Measurements from ENCODE around the gene PLA2G2D.

PLA2G2D gene

DNA sequence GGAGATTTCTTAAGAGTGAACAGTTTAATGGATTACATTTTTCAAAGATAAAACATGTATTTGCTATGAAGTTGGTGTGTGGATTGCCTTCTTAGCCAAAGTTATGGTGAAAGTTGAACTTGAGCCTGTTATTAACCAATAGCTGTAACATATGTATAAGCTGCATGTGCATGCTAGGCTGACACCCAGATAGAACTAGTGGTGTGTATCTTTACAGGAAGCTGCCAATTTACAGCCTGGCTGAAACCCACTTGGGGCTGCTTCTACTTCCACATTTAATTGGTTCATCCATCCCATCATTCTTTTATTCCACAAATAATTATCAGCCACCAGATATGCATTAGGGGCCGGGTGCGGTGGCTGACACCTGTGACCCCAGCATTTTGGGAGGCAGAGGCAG, 46.1 kb downstream of the PLA2G2D start:
- DNase-seq (ENCODE audit: low read depth) = no peak
- no peak overlapping the region for H3K4me3 ChIP-seq (ENCODE audit: control insufficient read depth, low read depth, low read length)
- no peak for TF ChIP-seq CTCF (conservative IDR thresholded peaks at IDR 0.05; ENCODE audit: control insufficient read depth, insufficient read depth, low read depth, low read length)

DNA sequence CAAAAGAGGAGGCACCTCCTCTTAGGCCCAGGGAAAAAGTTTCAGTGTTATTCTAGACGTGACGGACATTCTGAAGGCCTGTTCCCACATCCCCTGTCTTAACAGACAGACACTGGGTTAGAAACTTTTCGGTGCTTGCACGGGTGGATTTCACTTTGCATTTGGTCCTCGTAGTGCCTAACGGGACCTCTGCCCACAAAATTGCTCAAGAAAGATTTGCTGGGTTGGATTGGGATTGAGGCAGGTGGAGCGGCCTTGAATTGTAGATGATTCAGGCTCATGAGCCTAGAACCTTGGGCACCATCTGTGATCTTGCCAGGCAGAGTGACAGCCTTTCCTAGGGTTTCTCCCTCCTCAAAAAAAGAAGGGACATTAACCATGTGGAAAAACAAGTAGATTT, 46.6 kb downstream of the PLA2G2D start:
- H3K4me3 ChIP-seq (ENCODE audit: control insufficient read depth, low read depth, low read length) = no peak overlapping the region
- DNase-seq (ENCODE audit: low read depth) = no peak
- no peak for TF ChIP-seq CTCF (conservative IDR thresholded peaks at IDR 0.05; ENCODE audit: control insufficient read depth, insufficient read depth, low read depth, low read length)

DNA sequence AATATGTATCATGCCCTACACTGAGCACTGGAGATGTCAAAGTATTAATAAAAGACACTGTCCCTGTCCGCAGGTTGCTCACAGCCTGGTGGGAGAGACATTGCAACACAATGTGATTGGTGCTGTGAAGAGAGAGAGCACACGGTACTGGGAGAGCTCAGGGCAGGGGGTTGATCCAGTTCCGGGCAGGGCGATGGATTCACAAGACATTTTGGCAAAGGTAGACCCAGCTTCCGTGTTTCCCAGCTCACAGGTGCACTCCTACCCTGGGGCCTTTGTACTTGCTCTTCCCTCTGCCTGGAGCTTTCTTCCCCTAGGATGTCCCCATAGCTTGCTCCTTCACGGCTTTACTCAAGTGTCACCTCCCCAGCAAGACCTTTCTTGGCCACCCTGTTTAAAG, 47.9 kb downstream of the PLA2G2D start:
- TF ChIP-seq CTCF (conservative IDR thresholded peaks at IDR 0.05; ENCODE audit: control insufficient read depth, insufficient read depth, low read depth, low read length) = no peak
- H3K4me3 ChIP-seq (ENCODE audit: control insufficient read depth, low read depth, low read length) = no peak overlapping the region
- no peak for DNase-seq (ENCODE audit: low read depth)

DNA sequence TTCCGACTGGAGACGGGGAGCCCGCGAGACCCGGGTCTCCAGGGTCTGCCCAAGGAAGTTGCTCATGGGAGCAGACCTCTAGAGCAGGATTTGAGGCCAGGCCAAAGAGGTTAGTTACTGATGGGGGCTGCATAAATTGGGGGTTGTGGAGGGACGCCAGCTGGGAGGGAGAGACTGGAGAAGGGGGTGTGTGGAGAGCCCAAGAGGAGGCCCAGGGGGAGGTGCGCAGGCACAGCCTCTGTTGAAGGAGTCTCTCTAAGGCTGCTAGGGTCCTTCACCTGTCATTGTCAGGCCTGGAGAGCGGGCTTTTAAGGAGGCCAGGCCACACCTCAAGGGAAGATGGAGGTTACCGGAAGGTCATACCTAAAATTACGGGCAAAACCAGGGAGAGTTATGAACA, 49.0 kb downstream of the PLA2G2D start:
- DNase-seq (ENCODE audit: low read depth) = no peak
- no peak for TF ChIP-seq CTCF (conservative IDR thresholded peaks at IDR 0.05; ENCODE audit: control insufficient read depth, insufficient read depth, low read depth, low read length)
- H3K4me3 ChIP-seq (ENCODE audit: control insufficient read depth, low read depth, low read length) = no peak overlapping the region

GRCh38 chr1:20069874-20070273, 49.5 kb downstream of the PLA2G2D start, which contains the start of gene PLA2G5:
Gene PLA2G5 (plus strand): TSS chr1:20070194. CDS start chr1:20084831, 14,637 bp downstream.
- H3K4me3 ChIP-seq (ENCODE audit: control insufficient read depth, low read depth, low read length) = no peak within 1 kb of the TSS
- no peak for TF ChIP-seq CTCF (conservative IDR thresholded peaks at IDR 0.05; ENCODE audit: control insufficient read depth, insufficient read depth, low read depth, low read length)
- peak; percentile 43 for DNase-seq (ENCODE audit: low read depth)

DNA sequence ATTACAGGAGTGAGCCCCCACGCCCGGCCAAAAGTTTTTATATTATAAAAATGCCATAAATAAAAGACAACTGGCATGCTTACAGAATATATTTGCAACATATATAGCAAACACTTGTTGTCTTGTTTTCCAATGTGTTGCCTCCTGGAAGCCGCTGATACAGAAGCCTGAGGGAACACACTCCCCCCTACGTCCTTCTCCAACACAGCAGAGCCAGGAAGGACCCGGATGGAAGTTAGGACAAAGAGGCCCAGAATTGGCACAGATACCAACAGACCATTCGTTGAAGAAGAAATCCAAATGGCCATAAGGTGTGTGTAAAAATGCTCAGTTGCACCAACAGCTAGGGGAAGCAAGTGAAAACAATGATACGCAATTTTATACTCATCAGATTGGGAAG, 50.6 kb downstream of the PLA2G2D start:
- no peak for DNase-seq (ENCODE audit: low read depth)
- no peak for TF ChIP-seq CTCF (conservative IDR thresholded peaks at IDR 0.05; ENCODE audit: control insufficient read depth, insufficient read depth, low read depth, low read length)

DNA sequence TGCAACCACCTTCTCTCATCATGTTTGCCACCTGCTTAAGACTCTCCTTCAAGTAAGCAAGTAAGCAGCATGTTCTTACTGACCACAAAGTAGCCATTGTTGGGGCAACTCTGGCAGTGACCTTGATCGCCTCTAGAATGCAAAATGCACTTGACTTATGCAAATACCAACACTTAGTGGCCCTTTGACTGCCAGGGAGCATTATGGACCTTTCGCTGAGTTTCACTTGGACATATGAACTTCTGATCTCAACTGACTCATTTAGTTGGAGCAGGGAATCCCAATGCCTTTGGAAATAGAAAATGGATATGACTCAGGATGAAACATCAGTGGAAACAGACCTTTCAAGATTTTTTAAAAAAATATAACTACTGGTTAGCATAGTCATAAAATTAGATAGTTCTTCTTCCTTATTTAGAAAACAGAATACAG, 55.5 kb downstream of the PLA2G2D start:
- TF ChIP-seq CTCF (conservative IDR thresholded peaks at IDR 0.05; ENCODE audit: control insufficient read depth, insufficient read depth, low read depth, low read length) = no peak
- no peak overlapping the region for H3K4me3 ChIP-seq (ENCODE audit: control insufficient read depth, low read depth, low read length)
- DNase-seq (ENCODE audit: low read depth) = peak; percentile 95

More for the DNA sequence above, 50.6 kb downstream of the PLA2G2D start:
- no peak overlapping the region for H3K4me3 ChIP-seq (ENCODE audit: control insufficient read depth, low read depth, low read length)
